Gastroesophageal sphincter (tissue), 4 donors: ENCODE measurements around the gene SACM1L. TPM values are rescaled to one million over a fixed set of nuclear protein-coding genes. Genes with fewer than 3 reads are reported as not detected.

Source experiments
- ATAC-seq: fragments of 150-250 bp; one replicate; pipeline ENCODE4 v1.9.1; 2016; ENCODE audit warnings: mild to moderate bottlenecking, moderate library complexity
- H3K27ac ChIP-seq, 4 donors: fragments of 200-600 bp; sonication (generic) in 3 of 4; 1 replicate in 3 of 4; 2 replicates in 1 of 4; pipeline ENCODE4 v1.5.1; 2016 to 2019
- H3K27me3 ChIP-seq: fragments of 200-600 bp; sonication (generic); one replicate; pipeline ENCODE4 v1.5.1; 2019
- H3K36me3 ChIP-seq, 2 donors: fragments of 200-600 bp; sonication (generic); one replicate each; pipeline ENCODE4 v1.5.1; 2019; ENCODE audit warnings: control low read depth in 1 of 2
- H3K4me1 ChIP-seq, 3 donors: fragments of 200-600 bp; sonication (generic); 1 replicate in 2 of 3; 2 replicates in 1 of 3; pipeline ENCODE4 v1.5.1; 2016 to 2019; ENCODE audit warnings: control low read depth in 2 of 3
- H3K4me3 ChIP-seq, 2 donors: fragments of 200-600 bp; sonication (generic); one replicate each; pipeline ENCODE4 v1.5.1; 2019; ENCODE audit warnings: mild to moderate bottlenecking in 1 of 2, moderate library complexity in 1 of 2
- H3K9me3 ChIP-seq, 3 donors: fragments of 200-600 bp; sonication (generic); one replicate each; pipeline ENCODE4 v1.5.1; 2017 to 2019; ENCODE audit warnings: control low read depth in 2 of 3
- EP300 ChIP-seq: sonication (generic); formaldehyde crosslinking; IDR thresholded peaks from one replicate; pipeline ENCODE4 v1.6.1; 2017; ENCODE audit warnings: antibody characterized with exemption, mild to moderate bottlenecking
- POLR2A ChIP-seq, 2 donors: fragments of 450-650 bp; IDR thresholded peaks; one replicate each; pipeline ENCODE4 v1.6.1; 2017; ENCODE audit warnings: antibody characterized with exemption in 2 of 2, mild to moderate bottlenecking in 2 of 2, moderate library complexity in 1 of 2
- POLR2AphosphoS5 ChIP-seq: sonication (generic); formaldehyde crosslinking; IDR thresholded peaks from one replicate; pipeline ENCODE4 v1.6.1; 2017; ENCODE audit warnings: antibody characterized with exemption
- WGBS, 2 donors: methylation state at CpG; one replicate each; pipeline ENCODE4 v1.1.5; 2018; ENCODE audit warnings: low coverage in 1 of 2; 5-methylcytosine and 5-hydroxymethylcytosine counted together
- total RNA-seq, 4 donors: library from RNA; depleted of rRNA; stranded (reverse); fragments of >200 nt; gene quantifications; one replicate each; pipeline ENCODE4 v1.1.0, GENCODE V29; 2016
- TF ChIP-seq, protein P1 (sequence below), 4 experiments: fragments of 200-600 bp in 2 of 4; fragments of 450-650 bp in 2 of 4; sonication (generic) in 1 of 4; IDR thresholded peaks; one replicate each; pipeline ENCODE4 v1.5.1; 2017 to 2019; ENCODE audit warnings: antibody characterized with exemption in 4 of 4, mild to moderate bottlenecking in 2 of 4, moderate library complexity in 2 of 4

SACM1L gene
- total RNA-seq, 4 donors from 2014 or later, result 31.9 to 52.6 (median 38.2) TPM

DNA sequence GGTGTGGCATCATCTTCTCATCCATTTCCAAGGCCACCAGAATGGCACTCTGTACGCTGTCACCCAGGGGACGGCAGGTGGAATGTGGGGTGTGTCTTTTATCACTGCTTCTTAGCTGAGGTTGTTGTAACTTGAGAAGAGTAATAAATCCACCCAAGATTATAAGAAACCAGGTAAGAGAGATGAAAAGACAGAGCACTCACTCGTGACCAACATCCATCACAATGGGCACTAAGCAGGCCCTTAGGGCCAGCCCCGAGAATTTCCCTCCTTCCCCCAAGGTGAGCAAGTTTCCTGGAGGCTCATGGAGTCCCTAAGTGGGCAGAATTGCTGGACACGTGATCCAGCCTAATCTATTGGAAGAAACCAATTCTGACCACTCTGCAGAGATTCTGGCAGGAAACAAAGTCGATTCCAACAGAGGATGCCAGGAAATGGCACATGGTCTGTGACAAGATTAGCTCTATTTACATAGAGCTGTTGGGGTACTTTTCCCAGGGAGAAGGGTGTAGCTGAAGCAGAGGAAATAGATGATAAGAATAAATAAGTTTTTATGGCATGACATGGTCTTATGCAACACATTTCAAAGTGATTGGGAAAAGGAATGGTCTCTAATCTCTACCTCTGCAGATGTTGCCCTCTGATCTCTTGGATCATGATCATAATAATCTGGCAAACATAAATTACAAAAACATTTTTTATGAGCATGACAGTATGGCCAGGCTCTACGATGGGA, 84.7 kb downstream of the SACM1L start:
- H3K4me1 ChIP-seq, result no peaks in the 10 kb centered on the region
- H3K36me3 ChIP-seq, result no peaks in the 10 kb centered on the region
- peaks cover 3% of the 10 kb centered on the region for H3K27me3 ChIP-seq
- ATAC-seq, result no peak
- no peak overlapping the region for H3K4me3 ChIP-seq
- 62 to 100% methylated on average over 1 to 5 of the region's 7 CpGs for WGBS, 2 donors
- H3K9me3 ChIP-seq, result no peaks in the 10 kb centered on the region
- TF ChIP-seq, protein P1, sequence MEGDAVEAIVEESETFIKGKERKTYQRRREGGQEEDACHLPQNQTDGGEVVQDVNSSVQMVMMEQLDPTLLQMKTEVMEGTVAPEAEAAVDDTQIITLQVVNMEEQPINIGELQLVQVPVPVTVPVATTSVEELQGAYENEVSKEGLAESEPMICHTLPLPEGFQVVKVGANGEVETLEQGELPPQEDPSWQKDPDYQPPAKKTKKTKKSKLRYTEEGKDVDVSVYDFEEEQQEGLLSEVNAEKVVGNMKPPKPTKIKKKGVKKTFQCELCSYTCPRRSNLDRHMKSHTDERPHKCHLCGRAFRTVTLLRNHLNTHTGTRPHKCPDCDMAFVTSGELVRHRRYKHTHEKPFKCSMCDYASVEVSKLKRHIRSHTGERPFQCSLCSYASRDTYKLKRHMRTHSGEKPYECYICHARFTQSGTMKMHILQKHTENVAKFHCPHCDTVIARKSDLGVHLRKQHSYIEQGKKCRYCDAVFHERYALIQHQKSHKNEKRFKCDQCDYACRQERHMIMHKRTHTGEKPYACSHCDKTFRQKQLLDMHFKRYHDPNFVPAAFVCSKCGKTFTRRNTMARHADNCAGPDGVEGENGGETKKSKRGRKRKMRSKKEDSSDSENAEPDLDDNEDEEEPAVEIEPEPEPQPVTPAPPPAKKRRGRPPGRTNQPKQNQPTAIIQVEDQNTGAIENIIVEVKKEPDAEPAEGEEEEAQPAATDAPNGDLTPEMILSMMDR (IDR thresholded peaks at IDR 0.05), result no peak
- TF ChIP-seq POLR2A (IDR thresholded peaks at IDR 0.05), result no peak
- TF ChIP-seq EP300, result no peak
- no peak for TF ChIP-seq POLR2AphosphoS5
- no peak overlapping the region for H3K27ac ChIP-seq

DNA sequence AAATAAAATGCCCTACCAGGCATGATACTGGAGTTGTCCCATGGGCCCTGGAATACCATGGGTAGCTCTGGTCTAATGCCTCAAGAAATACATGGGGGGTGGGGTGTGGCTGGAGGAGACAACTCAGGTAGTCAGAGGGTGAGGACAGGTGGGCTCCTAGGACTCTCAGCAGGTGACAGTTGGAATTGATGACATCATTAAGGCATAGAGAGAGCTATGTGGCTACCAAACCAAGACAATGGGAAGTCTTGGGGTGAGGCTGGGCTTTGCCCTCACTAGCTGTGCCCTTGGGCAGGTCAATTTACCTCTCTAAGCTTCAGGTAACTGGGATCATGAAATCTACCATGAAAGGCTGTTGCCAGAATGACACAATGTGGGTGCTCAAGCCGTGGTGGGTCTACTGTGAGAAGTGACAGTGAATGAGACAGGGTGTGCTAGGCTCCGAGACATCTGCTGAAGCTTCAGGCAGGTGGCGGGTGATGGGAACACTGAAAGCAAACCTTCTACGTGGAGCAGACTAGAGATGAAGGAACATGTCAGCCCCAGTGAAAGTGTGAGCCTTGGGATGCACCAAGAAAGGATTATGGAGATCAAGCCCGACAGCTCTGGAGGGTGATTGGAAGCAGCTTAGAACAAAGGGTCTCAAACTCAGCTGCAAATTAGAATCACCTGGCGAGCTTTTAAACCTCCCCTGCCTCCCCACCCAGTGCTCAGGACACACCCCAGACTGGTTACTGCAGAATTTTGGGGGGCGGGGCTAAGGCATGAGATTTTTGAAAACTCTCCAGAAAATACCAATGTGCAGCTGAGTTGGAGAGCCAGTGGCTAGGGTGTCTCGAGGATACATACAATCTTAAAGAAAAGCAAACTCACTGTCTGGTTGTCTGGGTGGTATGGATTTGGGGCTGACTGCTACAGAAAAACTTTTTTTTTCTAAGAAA, 85.7 kb downstream of the SACM1L start:
- H3K4me1 ChIP-seq, result no peaks in the 10 kb centered on the region
- peaks cover 3% of the 10 kb centered on the region for H3K27me3 ChIP-seq
- H3K4me3 ChIP-seq, result no peak overlapping the region
- WGBS, 2 donors, result 71 to 74% methylated on average over 6 to 8 of the region's 8 CpGs
- H3K27ac ChIP-seq, result no peak overlapping the region
- ATAC-seq, result no peak
- no peaks in the 10 kb centered on the region for H3K9me3 ChIP-seq
- no peaks in the 10 kb centered on the region for H3K36me3 ChIP-seq
- TF ChIP-seq EP300, result no peak
- no peak for TF ChIP-seq POLR2A (IDR thresholded peaks at IDR 0.05)
- no peak for TF ChIP-seq POLR2AphosphoS5
- TF ChIP-seq, protein P1 (IDR thresholded peaks at IDR 0.05), result no peak

DNA sequence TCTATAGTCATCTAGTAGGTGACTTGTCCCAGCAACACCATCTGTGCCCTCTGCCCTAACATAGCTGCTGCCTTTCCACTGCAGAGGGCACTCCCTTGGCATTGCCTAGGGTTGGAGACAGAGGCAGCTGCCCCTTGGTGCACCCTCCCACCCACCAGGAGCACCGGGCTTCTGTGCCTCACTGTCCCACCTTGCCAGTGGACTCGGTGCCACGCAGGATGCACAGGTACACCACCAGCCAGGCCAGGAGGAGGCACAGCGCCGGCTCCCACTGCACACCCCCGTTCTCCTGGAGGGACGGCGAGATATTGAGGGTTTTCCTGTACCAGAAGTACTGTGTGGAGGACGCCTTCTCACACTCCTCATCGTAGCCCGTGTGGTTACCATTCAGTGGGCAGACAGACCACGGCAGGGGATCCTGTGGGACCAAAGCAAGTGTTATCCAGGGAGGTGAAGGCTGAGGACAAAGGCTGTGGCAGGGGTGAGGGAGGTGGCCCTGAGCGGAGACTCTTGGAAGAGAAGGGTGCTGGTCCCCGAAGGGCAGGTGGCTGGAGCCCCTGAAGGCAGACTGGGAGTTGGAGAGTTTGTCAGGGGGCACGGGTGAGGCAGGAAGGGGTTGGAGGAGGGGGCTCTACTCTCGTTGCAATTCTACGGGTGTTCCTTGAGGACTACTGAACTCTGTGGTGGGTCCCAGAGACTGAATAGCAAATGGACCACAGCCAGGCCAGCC, 86.5 kb downstream of the SACM1L start:
- peaks cover 3% of the 10 kb centered on the region for H3K27me3 ChIP-seq
- H3K36me3 ChIP-seq, result no peaks in the 10 kb centered on the region
- no peak for ATAC-seq
- no peak for TF ChIP-seq POLR2AphosphoS5
- no peak for TF ChIP-seq POLR2A (IDR thresholded peaks at IDR 0.05)
- no peak for TF ChIP-seq EP300
- TF ChIP-seq, protein P1 (IDR thresholded peaks at IDR 0.05), result no peak
- H3K27ac ChIP-seq, result no peak overlapping the region
- H3K4me3 ChIP-seq, result no peak overlapping the region
- H3K9me3 ChIP-seq, result no peaks in the 10 kb centered on the region
- H3K4me1 ChIP-seq, result no peaks in the 10 kb centered on the region
- 71 to 100% methylated on average over 1 to 4 of the region's 17 CpGs for WGBS, 2 donors

DNA sequence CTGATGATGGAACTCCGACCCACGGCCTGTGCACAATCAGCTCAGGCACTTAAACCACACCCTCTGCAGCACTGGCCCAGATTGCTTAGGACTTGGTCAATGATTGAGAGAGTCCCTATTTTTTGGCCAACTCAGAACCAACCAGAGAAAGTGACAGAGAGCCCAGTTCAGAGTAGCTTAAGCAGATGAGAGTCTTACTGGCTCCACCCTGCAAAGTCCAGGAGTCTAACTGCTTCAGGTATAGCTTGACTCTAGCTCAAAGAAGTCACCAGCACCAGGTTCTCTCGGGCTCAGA, 87.1 kb downstream of the SACM1L start:
- TF ChIP-seq EP300 (no peak), POLR2AphosphoS5 (no peak), POLR2A (IDR thresholded peaks at IDR 0.05) (no peak)
- TF ChIP-seq, protein P1 (IDR thresholded peaks at IDR 0.05), result no peak
- Histone ChIP-seq H3K36me3 (no peaks in the 10 kb centered on the region), H3K4me3 (no peak overlapping the region), H3K4me1 (no peaks in the 10 kb centered on the region), H3K9me3 (no peaks in the 10 kb centered on the region), H3K27me3 (peaks cover 3% of the 10 kb centered on the region), H3K27ac (no peak overlapping the region)
- no peak for ATAC-seq
- 53% methylated on average over 2 of the region's 3 CpGs; no CpG with 5 or more reads in 1 of the 2 donors for WGBS, 2 donors
